Measurements from ENCODE around the gene DYRK3. TPM values are rescaled to one million over a fixed set of nuclear protein-coding genes. Genes with fewer than 3 reads are reported as not detected.

The DYRK3 gene
- total RNA-seq, 6 experiments from 2014 or later: 24.2 to 27.4 (median 26.9) TPM

DNA sequence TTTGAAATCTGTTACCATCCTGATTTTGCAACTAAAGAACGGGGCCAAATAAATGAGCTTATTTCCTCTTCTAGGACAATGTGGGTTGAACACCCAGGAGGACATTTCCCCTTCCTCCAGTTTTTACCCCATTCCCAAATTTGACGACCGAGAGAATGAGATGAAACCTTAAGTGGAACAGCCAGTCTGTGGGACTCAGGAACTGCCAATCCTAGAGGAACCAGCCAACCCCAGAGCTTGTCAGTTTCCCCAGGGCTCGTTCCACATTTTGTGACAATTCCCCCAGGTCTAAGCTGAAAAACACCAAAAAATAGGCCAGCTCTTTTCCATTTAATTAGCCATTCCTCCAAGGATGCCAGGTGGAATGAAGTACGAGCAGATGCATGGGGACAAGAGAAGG is 28.0 kb downstream of the DYRK3 start:
- H3K36me3 Mint-ChIP-seq (ENCODE audit: low read depth): no peaks in the 10 kb centered on the region
- H3K9me3 Mint-ChIP-seq: no peaks in the 10 kb centered on the region
- TF ChIP-seq, protein P1, sequence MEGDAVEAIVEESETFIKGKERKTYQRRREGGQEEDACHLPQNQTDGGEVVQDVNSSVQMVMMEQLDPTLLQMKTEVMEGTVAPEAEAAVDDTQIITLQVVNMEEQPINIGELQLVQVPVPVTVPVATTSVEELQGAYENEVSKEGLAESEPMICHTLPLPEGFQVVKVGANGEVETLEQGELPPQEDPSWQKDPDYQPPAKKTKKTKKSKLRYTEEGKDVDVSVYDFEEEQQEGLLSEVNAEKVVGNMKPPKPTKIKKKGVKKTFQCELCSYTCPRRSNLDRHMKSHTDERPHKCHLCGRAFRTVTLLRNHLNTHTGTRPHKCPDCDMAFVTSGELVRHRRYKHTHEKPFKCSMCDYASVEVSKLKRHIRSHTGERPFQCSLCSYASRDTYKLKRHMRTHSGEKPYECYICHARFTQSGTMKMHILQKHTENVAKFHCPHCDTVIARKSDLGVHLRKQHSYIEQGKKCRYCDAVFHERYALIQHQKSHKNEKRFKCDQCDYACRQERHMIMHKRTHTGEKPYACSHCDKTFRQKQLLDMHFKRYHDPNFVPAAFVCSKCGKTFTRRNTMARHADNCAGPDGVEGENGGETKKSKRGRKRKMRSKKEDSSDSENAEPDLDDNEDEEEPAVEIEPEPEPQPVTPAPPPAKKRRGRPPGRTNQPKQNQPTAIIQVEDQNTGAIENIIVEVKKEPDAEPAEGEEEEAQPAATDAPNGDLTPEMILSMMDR (IDR thresholded peaks at IDR 0.05): no peak
- peaks cover 25% of the 10 kb centered on the region for H3K27me3 Mint-ChIP-seq (ENCODE audit: insufficient read depth)
- no peak for DNase-seq
- no peak overlapping the region for H3K27ac Mint-ChIP-seq
- peaks cover 3% of the 10 kb centered on the region; the same call in 1 of the 2 replicates for H3K4me1 Mint-ChIP-seq (ENCODE audit: low read depth)
- H3K4me3 Mint-ChIP-seq: no peak overlapping the region

DNA sequence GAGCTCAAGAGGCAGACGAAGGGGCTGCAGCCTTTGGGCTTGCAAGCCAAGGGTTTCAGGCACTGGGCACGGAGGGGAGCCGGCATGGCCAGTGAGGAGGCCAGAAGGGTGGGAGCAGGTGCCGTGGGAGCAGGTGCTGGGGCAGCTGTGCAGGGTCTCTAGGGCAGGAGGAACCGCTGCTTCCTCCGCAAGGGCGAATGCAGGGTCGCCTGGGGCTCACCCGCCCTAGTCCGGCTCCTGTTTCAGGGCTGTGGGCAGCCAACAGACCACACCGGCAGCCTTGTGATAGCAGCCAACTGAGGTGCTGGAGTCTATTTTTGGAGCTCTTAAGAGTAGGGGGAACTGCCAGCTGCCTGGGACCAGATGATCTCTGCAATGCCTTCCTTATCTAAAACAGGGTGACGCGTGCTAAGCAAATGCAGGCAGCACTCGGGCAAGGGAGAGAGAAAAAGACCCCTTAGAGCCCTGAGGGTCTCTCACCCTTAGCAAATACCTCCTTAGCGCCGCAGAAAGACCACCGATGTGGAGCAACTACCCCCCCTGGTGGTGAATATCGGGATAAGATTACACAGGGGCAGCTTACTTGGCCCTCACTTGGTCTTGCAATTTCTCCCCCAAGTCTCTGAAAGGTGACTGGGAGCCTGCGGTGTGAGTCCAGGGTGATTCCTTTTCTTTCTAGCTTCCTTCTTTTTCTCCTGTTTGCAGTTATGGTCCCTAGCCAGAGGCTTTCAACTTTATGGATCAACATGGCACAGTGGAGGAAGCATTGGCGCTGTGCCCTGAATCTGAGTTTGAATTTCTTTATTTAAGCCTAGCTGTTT is 28.7 kb downstream of the DYRK3 start:
- Mint-ChIP-seq H3K4me3 (no peak overlapping the region), H3K36me3 (ENCODE audit: low read depth) (no peaks in the 10 kb centered on the region), H3K27ac (no peak overlapping the region), H3K27me3 (ENCODE audit: insufficient read depth) (peaks cover 25% of the 10 kb centered on the region), H3K9me3 (no peaks in the 10 kb centered on the region), H3K4me1 (ENCODE audit: low read depth) (peaks cover 5% of the 10 kb centered on the region; the same call in 1 of the 2 replicates)
- no peak for DNase-seq
- TF ChIP-seq, protein P1 (IDR thresholded peaks at IDR 0.05): peak; percentile 97

DNA sequence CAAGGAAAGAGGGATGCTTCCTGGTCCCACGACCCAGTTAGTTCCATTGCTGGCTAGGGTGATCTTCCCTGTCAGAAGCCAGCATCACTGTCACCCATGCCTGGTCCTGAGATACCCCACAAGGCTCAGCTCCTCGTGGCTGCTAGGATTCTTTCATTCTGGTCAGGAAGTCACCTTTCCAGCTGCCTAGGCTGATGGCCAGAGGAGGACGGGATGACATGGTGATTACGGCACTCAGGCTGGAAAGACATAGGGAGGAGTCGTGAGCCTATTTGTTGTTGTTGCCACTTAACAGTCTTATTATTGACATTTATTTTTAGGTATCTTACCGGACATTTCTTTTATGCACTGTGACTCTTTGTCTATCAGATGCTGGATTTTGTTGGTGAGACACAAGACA is 29.4 kb downstream of the DYRK3 start:
- Mint-ChIP-seq H3K4me3 (no peak overlapping the region), H3K36me3 (ENCODE audit: low read depth) (no peaks in the 10 kb centered on the region), H3K4me1 (ENCODE audit: low read depth) (peaks cover 5% of the 10 kb centered on the region; the same call in 1 of the 2 replicates), H3K27ac (no peak overlapping the region), H3K27me3 (ENCODE audit: insufficient read depth) (peaks cover 25% of the 10 kb centered on the region), H3K9me3 (no peaks in the 10 kb centered on the region)
- DNase-seq: no peak
- TF ChIP-seq, protein P1 (IDR thresholded peaks at IDR 0.05): no peak

DNA sequence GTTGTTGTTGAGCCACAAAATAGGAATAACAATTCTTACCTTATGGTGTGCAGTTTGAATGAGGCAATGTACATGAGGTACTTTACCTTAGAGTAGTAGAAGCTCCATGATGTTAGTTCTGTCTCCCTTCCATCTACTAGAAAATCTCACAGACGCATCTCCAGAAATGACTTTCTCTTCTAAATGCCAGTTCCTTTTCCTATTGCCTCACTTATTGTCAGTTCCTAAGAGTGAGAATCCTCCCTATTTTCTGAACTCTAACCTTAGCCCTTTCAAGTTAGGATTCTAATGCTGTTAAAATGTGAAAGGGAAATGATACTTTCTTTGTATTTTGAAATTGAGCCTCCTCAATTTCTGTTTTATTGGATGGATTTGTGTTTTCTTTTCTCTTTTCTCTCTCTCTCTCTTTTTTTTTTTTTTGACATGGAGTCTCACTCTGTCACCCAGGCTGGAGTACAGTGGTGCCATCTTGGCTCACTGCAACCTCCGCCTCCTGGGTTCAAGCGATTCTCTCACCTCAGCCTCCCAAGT is 30.8 kb downstream of the DYRK3 start:
- DNase-seq: no peak
- peaks cover 5% of the 10 kb centered on the region; the same call in 1 of the 2 replicates for H3K4me1 Mint-ChIP-seq (ENCODE audit: low read depth)
- peaks cover 25% of the 10 kb centered on the region for H3K27me3 Mint-ChIP-seq (ENCODE audit: insufficient read depth)
- no peak overlapping the region for H3K27ac Mint-ChIP-seq
- no peaks in the 10 kb centered on the region for H3K9me3 Mint-ChIP-seq
- H3K4me3 Mint-ChIP-seq: no peak overlapping the region
- TF ChIP-seq, protein P1 (IDR thresholded peaks at IDR 0.05): no peak
- no peaks in the 10 kb centered on the region for H3K36me3 Mint-ChIP-seq (ENCODE audit: low read depth)

DNA sequence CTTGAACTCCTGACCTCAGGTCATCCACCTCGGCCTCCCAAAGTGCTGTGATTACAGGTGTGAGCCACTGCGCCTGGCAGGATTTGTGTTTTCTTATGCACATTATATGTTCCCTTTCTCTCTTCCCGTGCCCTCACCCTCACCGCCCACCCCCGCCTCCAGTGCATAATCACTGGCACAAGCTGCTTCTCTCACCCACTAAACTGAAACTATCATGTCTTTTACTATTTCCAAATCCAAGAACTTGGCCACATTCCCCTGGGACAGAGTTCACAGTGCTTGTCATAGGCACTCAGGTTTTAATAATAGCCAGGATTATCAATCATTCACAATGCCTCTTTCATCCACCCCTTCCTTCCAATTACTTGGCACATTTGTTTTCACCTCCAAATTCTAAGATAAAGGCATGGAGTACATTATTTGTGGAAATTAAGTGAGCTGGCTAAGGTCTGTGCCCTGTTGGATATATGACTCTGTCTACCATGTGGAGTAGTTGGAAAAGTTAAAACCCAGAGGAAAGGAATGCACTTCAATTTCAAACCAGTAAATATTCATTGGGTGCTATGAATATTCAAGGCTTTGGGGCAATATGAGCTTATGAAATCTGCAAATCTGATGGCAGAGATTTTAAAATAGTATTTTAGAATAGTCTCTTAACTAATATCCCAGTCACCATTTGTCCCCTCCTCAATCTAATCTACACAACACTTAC is 31.8 kb downstream of the DYRK3 start:
- Mint-ChIP-seq H3K27ac (no peak overlapping the region), H3K4me3 (no peak overlapping the region), H3K27me3 (ENCODE audit: insufficient read depth) (peaks cover 20% of the 10 kb centered on the region), H3K9me3 (no peaks in the 10 kb centered on the region), H3K4me1 (ENCODE audit: low read depth) (peaks cover 5% of the 10 kb centered on the region; the same call in 1 of the 2 replicates), H3K36me3 (ENCODE audit: low read depth) (no peaks in the 10 kb centered on the region)
- DNase-seq: no peak
- TF ChIP-seq, protein P1 (IDR thresholded peaks at IDR 0.05): no peak
